ENCODE results near the gene LTBP3.
"Not testable (repeated sequence)": the region's sequence is repeated elsewhere in the genome, so short reads cannot be mapped to it uniquely, and the experiment has no call there.

- not testable (repeated sequence) for TF ChIP-seq EZH2 (IDR thresholded peaks at IDR 0.05); POLR2AphosphoS5 (IDR thresholded peaks at IDR 0.05; ENCODE audit: borderline replicate concordance, low read depth, low read length); FOXP2 (optimal IDR thresholded peaks at IDR 0.05; ENCODE audit: control extremely low read depth, extremely low read length, insufficient read depth)
These were observed 45.8 kb downstream of the LTBP3 start for GRCh38 chr11:65512311-65512710.

All from SK-N-MC (cell line).